Nephron (organoid): ENCODE results near the gene NRDC.
A peak's percentile ranks its signal among the peaks of the same experiment; 100 is the strongest.

ENCODE experiments used
- H3K27ac Mint-ChIP-seq, 3 experiments: 2 replicates each; pipeline ENCODE4 v1.8.0; 2020; ENCODE audit warnings: mixed read lengths in 3 of 3, mild to moderate bottlenecking in 2 of 3, moderate library complexity in 1 of 3
- H3K27me3 Mint-ChIP-seq: 2 replicates; pipeline ENCODE4 v1.8.0; 2021; ENCODE audit warnings: low read depth, mild to moderate bottlenecking, moderate library complexity, mixed read lengths
- H3K36me3 Mint-ChIP-seq: 2 replicates; pipeline ENCODE4 v1.8.0; 2020; ENCODE audit warnings: low read depth, mixed read lengths
- H3K4me1 Mint-ChIP-seq: 2 replicates; pipeline ENCODE4 v1.8.0; 2020; ENCODE audit warnings: mixed read lengths
- H3K4me3 Mint-ChIP-seq, 3 experiments: 2 replicates each; pipeline ENCODE4 v1.8.0; 2020; ENCODE audit warnings: mild to moderate bottlenecking in 3 of 3, mixed read lengths in 3 of 3, moderate library complexity in 2 of 3
- H3K9me3 Mint-ChIP-seq: 2 replicates; pipeline ENCODE4 v1.8.0; 2020; ENCODE audit warnings: mixed read lengths
- TF ChIP-seq, protein P1 (sequence below), 3 experiments: fragments of 200-600 bp; sonication (generic); IDR thresholded peaks; one replicate each; pipeline ENCODE4 v1.5.0; 2021; ENCODE audit warnings: antibody characterized with exemption in 3 of 3; ENCODE audit not compliant: unreplicated experiment in 3 of 3

The NRDC gene

DNA sequence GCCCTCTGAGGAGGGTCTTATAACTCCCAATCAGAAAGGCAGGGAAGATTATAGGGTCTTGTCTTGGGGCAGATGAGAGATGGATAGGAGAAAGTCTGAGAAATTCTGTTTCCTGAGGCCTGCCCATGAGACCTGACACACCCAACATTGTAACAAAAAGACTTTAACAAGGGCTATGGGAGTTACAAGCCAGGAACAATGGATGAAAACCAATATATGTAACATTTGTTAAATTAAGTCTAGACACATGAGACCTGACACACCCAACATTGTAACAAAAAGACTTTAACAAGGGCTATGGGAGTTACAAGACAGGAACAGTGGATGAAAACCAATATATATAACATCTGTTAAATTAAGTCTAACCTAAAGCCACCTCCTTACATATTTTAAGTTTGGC, 21.8 kb downstream of the NRDC start:
- Mint-ChIP-seq H3K4me1 (peaks cover 14% of the 10 kb centered on the region), H3K36me3 (peaks cover 12% of the 10 kb centered on the region), H3K4me3 (no peak overlapping the region), H3K9me3 (no peaks in the 10 kb centered on the region), H3K27ac (no peak overlapping the region), H3K27me3 (no peaks in the 10 kb centered on the region)
- TF ChIP-seq, protein P1, sequence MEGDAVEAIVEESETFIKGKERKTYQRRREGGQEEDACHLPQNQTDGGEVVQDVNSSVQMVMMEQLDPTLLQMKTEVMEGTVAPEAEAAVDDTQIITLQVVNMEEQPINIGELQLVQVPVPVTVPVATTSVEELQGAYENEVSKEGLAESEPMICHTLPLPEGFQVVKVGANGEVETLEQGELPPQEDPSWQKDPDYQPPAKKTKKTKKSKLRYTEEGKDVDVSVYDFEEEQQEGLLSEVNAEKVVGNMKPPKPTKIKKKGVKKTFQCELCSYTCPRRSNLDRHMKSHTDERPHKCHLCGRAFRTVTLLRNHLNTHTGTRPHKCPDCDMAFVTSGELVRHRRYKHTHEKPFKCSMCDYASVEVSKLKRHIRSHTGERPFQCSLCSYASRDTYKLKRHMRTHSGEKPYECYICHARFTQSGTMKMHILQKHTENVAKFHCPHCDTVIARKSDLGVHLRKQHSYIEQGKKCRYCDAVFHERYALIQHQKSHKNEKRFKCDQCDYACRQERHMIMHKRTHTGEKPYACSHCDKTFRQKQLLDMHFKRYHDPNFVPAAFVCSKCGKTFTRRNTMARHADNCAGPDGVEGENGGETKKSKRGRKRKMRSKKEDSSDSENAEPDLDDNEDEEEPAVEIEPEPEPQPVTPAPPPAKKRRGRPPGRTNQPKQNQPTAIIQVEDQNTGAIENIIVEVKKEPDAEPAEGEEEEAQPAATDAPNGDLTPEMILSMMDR (IDR thresholded peaks at IDR 0.05; ENCODE audit: unreplicated experiment in 3 of 3) = no peak

DNA sequence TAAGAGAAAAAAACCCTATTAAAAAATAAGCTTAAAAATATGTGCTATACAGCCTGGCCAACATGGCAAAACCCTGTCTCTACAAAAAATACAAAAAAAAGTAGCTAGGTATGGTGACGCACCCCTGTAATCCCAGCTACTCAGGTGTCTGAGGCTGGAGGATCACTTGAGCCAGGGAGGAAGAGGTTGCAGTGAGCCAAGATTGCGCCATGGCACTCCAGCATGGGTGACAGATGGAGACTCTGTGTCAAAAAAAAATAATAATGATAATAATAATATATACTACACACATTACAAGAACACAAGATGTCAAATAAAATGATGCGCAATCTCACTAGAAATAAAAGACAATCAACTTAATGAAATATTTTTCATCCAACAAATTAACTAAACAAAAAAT, 22.9 kb downstream of the NRDC start:
- Mint-ChIP-seq H3K36me3 (peaks cover 12% of the 10 kb centered on the region), H3K27me3 (no peaks in the 10 kb centered on the region), H3K4me3 (no peak overlapping the region), H3K27ac (no peak overlapping the region), H3K9me3 (no peaks in the 10 kb centered on the region), H3K4me1 (peaks cover 18% of the 10 kb centered on the region)
- TF ChIP-seq, protein P1 (IDR thresholded peaks at IDR 0.05; ENCODE audit: unreplicated experiment in 3 of 3) = no peak

DNA sequence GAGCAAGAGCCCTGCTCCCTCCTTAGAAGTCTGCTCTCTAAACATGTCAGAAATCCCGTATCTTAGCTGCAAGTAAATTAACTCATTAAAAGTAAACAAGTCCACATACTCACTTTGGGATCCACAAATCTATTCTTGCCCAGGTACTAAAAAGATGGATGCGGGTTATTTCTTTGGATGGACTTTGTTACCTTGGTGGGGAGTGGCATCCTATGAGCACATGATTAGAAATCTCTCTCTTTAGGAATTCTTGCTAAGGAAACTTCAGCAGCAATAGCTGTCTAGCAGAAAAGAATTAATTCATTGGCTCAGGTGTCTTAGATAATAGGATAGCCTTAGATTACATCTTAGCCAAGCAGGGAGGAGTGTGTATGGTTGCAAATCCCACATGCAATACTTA, 25.2 kb downstream of the NRDC start:
- H3K36me3 Mint-ChIP-seq = peaks cover 16% of the 10 kb centered on the region
- no peak overlapping the region for H3K4me3 Mint-ChIP-seq
- TF ChIP-seq, protein P1 (IDR thresholded peaks at IDR 0.05; ENCODE audit: unreplicated experiment in 3 of 3) = no peak
- H3K27me3 Mint-ChIP-seq = no peaks in the 10 kb centered on the region
- H3K4me1 Mint-ChIP-seq = peaks cover 11% of the 10 kb centered on the region
- no peak overlapping the region for H3K27ac Mint-ChIP-seq
- H3K9me3 Mint-ChIP-seq = no peaks in the 10 kb centered on the region

DNA sequence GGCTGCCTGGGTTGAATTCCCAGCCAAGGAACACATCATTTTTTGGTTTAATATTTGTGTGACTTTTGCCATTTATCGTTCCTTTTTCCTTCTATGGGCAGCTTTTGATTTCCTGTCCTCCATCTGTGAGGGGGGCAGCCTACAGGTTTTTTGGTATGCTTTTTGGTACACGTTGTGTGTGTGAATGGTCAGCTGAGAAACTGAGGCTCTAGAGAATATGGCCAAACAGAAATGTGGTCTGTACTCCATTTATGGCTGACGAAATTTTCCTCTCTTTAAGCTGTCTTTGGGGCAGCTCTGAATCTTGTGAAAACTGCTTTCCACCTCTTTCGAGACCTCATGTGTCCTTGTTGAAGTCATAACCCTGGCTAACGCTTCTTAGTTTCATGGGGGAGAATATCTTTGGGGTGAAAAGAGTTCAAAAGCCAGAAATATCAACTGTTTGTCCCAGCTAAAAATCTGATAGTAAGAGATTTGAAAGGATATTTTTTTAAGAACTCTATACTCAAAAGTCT, 26.6 kb downstream of the NRDC start:
- no peaks in the 10 kb centered on the region for H3K27me3 Mint-ChIP-seq
- peaks cover 20% of the 10 kb centered on the region for H3K36me3 Mint-ChIP-seq
- no peak overlapping the region for H3K4me3 Mint-ChIP-seq
- H3K9me3 Mint-ChIP-seq = no peaks in the 10 kb centered on the region
- H3K27ac Mint-ChIP-seq = no peak overlapping the region
- TF ChIP-seq, protein P1 (IDR thresholded peaks at IDR 0.05; ENCODE audit: unreplicated experiment in 3 of 3) = no peak
- peaks cover 11% of the 10 kb centered on the region for H3K4me1 Mint-ChIP-seq

DNA sequence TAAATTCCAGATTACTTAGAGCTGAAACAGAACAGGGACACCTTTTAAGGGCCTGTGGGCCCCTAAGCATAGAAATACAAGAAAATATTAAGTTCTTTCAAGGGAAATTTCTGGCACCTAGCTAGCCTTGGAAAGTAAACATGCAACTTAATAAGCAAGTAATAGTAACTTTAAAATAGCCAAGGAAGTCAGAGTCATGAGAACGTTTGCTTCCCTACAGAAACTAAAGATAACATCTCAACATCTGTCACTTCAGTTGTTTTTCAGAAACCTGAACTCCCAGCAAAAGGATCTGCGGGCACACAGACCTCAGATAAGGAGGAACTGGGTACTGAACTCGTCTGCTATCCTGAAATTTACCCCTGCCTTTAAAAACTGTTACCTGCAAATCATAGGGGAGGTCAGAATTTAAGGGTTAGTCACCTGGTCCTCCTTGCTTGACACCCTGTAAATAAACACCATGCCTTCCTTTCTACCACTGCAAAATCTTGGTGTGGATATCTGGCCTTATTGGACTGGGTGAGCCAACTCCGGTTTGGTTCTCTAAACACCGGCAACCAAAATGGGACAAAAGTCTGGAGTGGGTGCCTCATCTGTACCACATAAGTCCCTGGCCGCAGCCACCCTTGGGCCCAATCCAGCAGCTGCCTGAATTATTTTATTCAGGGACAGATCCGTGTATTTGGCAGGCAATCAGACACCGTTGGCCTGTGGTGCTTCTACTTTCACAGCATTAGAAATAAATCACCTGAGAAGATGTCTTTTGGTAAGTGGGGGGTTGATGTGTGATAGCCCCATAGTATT, 27.9 kb downstream of the NRDC start:
- Mint-ChIP-seq H3K9me3 (no peaks in the 10 kb centered on the region), H3K4me1 (peaks cover 11% of the 10 kb centered on the region), H3K27ac (peak overlapping the region in 2 of 3 experiments; percentile 15 to 51), H3K27me3 (no peaks in the 10 kb centered on the region), H3K4me3 (no peak overlapping the region), H3K36me3 (peaks cover 31% of the 10 kb centered on the region)
- TF ChIP-seq, protein P1 (IDR thresholded peaks at IDR 0.05; ENCODE audit: unreplicated experiment in 3 of 3) = no peak
